Lower lobe of right lung (tissue), 2 donors: ENCODE data around the gene MYRIP. TPM values are rescaled to one million over a fixed set of nuclear protein-coding genes. Genes with fewer than 3 reads are reported as not detected.

Experiments used
- ATAC-seq, 2 donors: fragments of 200-7000 bp; cut with Tn5 transposase; one replicate each; pipeline ENCODE4 v1.9.1; 2020 to 2022; ENCODE audit warnings: mild to moderate bottlenecking in 2 of 2, moderate library complexity in 2 of 2
- DNase-seq: peaks from one replicate; pipeline ENCODE4 v3.0.0-alpha.2; 2020
- H3K27ac ChIP-seq: fragments of 200-600 bp; one replicate; pipeline ENCODE4 v1.8.0; 2022
- H3K27me3 ChIP-seq: fragments of 200-600 bp; one replicate; pipeline ENCODE4 v1.8.0; 2022; ENCODE audit warnings: low read depth
- H3K36me3 ChIP-seq: fragments of 200-600 bp; one replicate; pipeline ENCODE4 v1.8.0; 2022; ENCODE audit warnings: mild to moderate bottlenecking
- H3K4me1 ChIP-seq: fragments of 200-600 bp; one replicate; pipeline ENCODE4 v1.8.0; 2022
- H3K4me3 ChIP-seq: fragments of 200-600 bp; one replicate; pipeline ENCODE4 v1.8.0; 2022; ENCODE audit warnings: mild to moderate bottlenecking
- H3K9me3 ChIP-seq: fragments of 200-600 bp; one replicate; pipeline ENCODE4 v1.8.0; 2022
- CTCF ChIP-seq: fragments of 200-600 bp; IDR thresholded peaks from one replicate; pipeline ENCODE4 v1.8.0; 2022; ENCODE audit warnings: antibody characterized with exemption, mild to moderate bottlenecking
- intact Hi-C: fragments of 100-400 bp; cut with DNase I; formaldehyde crosslinking; loops from one replicate; pipeline ENCODE4 v1.11.0; 2022
- long read RNA-seq: library from polyadenylated mRNA; unstranded; transcript quantifications from one replicate; pipeline ENCODE4 v2.0.0, GENCODE V29; 2021
- total RNA-seq: library from RNA; stranded (reverse); fragmentation: NEBNext Ultra II Directional; extraction: Animal tissue kit (Norgen Biotek cat#: 25700); gene quantifications from one replicate; pipeline ENCODE4 v1.2.1, GENCODE V29; 2021
- donor health status: DM: no; HTN: yes; CAD: no; lungs with severe emphysema.

The MYRIP gene
- 1.8 TPM for total RNA-seq
- long read RNA-seq, partial matches to known transcripts: 1 of 4 reads
- long read RNA-seq, other reads (novel, unspliced or antisense): 3 of 4 reads

DNA sequence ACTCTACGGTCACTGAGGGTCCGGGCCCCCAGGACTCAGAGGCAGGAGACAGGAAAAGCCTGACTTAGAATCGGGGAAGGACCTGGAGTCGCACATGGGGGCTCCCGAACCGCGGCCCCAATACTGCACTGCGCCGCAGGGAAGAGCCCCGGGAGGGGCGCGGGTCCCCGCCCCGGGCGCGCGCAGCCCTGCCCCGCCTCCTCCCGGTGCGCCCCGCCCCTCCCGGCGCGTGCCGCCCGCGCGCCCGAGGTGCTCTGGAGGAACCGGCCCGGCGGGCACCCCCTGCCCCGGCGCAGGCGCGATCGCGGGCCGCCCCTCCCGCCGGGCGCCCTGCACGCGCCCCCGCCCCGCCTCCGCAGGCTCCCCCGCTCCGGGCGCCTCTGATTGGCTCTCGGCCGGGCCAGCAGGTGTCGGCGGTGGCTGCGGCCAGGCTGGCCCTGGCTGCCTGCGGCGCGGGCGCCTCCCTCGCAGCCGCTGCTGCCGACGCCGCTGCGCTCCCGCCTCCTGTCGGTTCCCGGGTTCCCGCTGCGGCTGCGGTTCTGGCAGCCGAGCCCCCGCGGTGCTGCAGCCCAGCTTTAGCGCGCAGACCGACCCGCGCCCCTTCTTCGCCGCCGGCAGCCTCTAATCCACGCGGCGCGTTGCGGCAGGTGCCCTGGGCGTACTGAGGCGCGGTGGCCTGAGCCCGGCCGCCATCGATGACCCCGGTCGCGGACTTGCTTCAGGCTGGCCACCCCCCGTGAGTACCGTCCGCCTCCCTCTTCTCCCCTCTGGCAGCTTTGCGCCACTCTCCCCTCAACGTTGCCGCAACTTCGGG, at the start of gene MYRIP:
Gene MYRIP, plus strand, starts transcription at position 429 of the 814 bp plus-strand sequence. CDS start 91,208 bp downstream, outside the sequence.
- H3K9me3 ChIP-seq: no peaks in the 10 kb centered on the region
- peaks cover 15% of the 10 kb centered on the region for H3K4me1 ChIP-seq
- H3K4me3 ChIP-seq: peak within 1 kb of the TSS; percentile 62
- TF ChIP-seq CTCF: no peak
- intact Hi-C loops: no loop called here
- H3K27me3 ChIP-seq: peaks cover 39% of the 10 kb centered on the region
- no peak within 1 kb of the TSS for H3K27ac ChIP-seq
- peak; percentile 85 for DNase-seq
- H3K36me3 ChIP-seq: no peaks in the 10 kb centered on the region
- peak; percentile 96 to 97 for ATAC-seq

- ATAC-seq: no peak
- intact Hi-C loops: no loop called here
- Histone ChIP-seq H3K36me3 (no peaks in the 10 kb centered on the region), H3K27me3 (no peaks in the 10 kb centered on the region), H3K4me3 (no peak overlapping the region), H3K27ac (no peak overlapping the region), H3K9me3 (no peaks in the 10 kb centered on the region), H3K4me1 (no peaks in the 10 kb centered on the region)
- no peak for DNase-seq
- no peak for TF ChIP-seq CTCF
Observed at GRCh38 chr3:39760325-39760724, 49.1 kb upstream of the MYRIP start.

DNA sequence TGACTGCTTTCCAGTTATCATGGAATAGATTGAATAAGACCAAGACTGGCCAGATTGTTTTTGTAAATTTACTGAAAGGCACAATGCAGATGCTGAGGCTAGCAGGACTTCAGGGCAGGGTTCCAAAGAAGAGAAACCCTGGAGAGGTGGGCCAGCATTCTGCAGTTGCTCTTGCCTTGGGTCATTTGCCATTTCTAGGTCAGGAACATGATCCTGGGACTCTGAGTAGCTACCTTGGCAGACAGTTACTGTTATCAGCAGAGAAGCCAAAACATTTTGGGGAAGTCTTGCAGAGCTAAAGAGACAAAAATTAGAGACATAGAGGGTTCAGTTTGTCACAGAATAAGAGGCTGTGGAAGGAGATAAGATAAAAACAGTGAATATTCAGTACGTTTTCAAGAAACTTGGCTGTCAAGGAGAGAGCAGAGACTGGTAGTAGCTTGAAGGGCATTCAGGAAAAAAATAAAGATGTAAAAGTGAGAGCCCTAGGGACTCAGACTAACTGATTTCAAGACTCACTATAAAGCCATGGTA, 46.8 kb upstream of the MYRIP start:
- no peak for TF ChIP-seq CTCF
- intact Hi-C loops: no loop called here

DNA sequence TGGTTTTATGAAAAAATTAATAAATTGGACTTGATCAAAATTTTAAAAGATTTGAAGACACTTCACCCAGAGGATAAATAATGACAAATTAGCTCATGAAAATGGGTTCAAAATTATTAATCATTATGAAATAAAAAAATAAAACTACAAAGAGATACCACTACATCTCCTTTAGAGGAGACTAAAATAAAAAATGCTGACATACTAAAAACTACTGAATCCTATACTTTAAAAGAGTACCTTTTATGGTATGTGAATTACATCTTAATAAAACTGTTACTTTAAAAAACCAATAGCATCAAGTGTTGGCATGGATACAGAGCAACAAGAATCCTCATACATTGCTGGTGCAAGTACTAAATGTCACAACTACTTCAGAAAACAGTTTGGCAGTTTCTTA, 46.0 kb upstream of the MYRIP start:
- no peaks in the 10 kb centered on the region for H3K36me3 ChIP-seq
- no peak overlapping the region for H3K27ac ChIP-seq
- no peaks in the 10 kb centered on the region for H3K4me1 ChIP-seq
- no peaks in the 10 kb centered on the region for H3K9me3 ChIP-seq
- TF ChIP-seq CTCF: no peak
- H3K4me3 ChIP-seq: no peak overlapping the region
- ATAC-seq (no peak), DNase-seq (no peak)
- H3K27me3 ChIP-seq: no peaks in the 10 kb centered on the region
- intact Hi-C loops: no loop called here

More for the DNA sequence above, 46.8 kb upstream of the MYRIP start:
- no peak for ATAC-seq
- Histone ChIP-seq H3K4me3 (no peak overlapping the region), H3K36me3 (no peaks in the 10 kb centered on the region), H3K4me1 (no peaks in the 10 kb centered on the region), H3K27me3 (no peaks in the 10 kb centered on the region), H3K27ac (no peak overlapping the region), H3K9me3 (no peaks in the 10 kb centered on the region)
- no peak for DNase-seq

DNA sequence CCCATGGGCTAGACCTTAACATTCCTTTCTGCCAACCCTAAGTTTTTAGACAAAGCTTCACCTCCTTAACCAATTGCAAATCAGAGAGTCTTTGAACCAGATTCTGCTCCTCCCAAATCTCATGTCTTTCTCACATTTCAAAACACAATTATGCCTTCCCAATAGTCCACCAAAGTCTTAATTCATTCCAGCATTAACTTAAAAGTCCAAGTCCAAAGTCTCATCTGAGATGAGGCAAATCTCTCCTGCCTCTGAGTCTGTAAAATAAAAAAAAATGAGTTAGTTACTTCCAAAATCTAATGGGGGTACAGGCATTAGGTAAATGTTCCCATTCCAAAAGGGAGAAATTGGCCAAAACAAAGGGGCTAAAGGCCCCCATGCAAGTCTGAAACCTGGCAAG, 43.8 kb upstream of the MYRIP start:
- no peak for TF ChIP-seq CTCF
- Histone ChIP-seq H3K4me1 (no peaks in the 10 kb centered on the region), H3K4me3 (no peak overlapping the region), H3K27ac (no peak overlapping the region), H3K36me3 (no peaks in the 10 kb centered on the region), H3K27me3 (no peaks in the 10 kb centered on the region), H3K9me3 (no peaks in the 10 kb centered on the region)
- DNase-seq (no peak), ATAC-seq (no peak)
- intact Hi-C loops: no loop called here
